ENCODE data around the gene SLIT3. TPM values are rescaled to one million over a fixed set of nuclear protein-coding genes. Genes with fewer than 3 reads are reported as not detected.

The SLIT3 gene
- polyA plus RNA-seq, 6 donors from 2014 or later: not detected

DNA sequence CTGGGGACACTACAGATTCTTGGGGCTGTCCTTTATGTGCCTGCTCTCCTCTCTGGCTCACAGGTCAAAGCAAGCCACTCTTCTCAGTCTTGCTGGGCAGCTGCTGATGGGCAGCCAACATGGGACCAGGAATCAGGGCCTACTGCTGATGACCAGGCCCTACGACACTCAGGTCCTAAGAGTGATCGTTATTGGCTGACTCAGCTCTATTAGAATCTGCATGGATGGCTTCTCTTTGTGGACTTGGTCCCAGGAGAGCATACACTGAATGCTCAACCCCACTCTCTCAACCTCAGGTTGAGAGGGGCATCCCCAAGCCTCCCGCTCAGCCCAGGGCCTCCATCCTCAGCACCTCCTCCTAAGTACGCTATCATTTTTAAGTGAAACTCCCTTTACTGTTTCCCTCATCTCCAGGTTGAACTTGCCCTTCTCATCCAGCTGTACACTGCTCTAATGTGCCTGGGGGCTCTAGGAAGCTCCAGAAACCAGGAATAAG is 471.0 kb downstream of the SLIT3 start:
- Mint-ChIP-seq H3K27me3 (peaks cover 0 to 6% (median 0%) of the 10 kb centered on the region in 3 donors), H3K4me3 (no peak overlapping the region), H3K4me1 (no peaks in the 10 kb centered on the region), H3K9me3 (no peaks in the 10 kb centered on the region), H3K27ac (no peak overlapping the region), H3K36me3 (no peaks in the 10 kb centered on the region)
- no peak for ATAC-seq (ENCODE audit: low read depth in 2 of 2)
- no peak for DNase-seq

DNA sequence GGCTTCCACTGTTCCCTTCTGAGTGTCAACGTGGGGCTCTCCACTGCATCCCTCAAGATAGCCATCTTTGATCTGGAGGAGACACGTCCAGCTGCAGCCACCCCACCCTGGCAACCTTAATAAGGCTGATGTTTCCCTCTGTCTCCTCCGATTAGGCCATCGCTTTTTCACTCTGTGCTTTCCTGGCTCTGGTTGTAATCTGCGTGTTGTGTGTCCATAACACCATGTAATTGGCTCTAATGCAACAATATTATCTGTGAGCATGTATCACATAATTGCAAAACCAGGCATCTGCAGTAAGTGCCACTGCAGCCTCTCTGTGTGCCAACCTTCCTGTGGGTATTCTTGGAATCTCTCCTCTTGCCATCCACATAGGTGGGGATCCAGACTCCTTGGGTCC is 471.9 kb downstream of the SLIT3 start:
- peaks cover 0 to 12% (median 0%) of the 10 kb centered on the region in 3 donors for H3K27me3 Mint-ChIP-seq
- H3K4me1 Mint-ChIP-seq: no peaks in the 10 kb centered on the region
- H3K27ac Mint-ChIP-seq: no peak overlapping the region
- H3K36me3 Mint-ChIP-seq: no peaks in the 10 kb centered on the region
- no peaks in the 10 kb centered on the region for H3K9me3 Mint-ChIP-seq
- ATAC-seq (ENCODE audit: low read depth in 2 of 2): no peak
- H3K4me3 Mint-ChIP-seq: peak overlapping the region in 1 of 8 donors; percentile 23
- no peak for DNase-seq

DNA sequence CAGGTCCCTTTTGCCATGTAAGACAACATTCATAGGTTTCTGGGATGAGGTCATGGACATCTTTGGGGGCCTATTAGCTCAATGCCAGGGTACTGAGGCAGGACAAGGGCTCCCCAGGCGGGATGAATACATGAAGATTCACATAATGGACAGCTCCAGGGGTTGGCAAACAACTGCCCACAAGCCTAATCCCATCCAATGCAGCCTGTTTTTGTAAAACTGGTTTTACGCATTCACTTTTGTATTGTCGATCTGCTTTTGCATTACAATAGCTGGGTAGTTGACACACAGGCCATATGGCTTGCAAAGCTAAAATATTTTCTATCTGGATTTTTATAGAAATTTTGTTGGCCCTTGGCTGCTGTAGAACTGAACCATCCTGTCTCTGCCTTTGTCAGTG is 473.3 kb downstream of the SLIT3 start:
- no peaks in the 10 kb centered on the region for H3K4me1 Mint-ChIP-seq
- DNase-seq (no peak), ATAC-seq (ENCODE audit: low read depth in 2 of 2) (no peak)
- H3K36me3 Mint-ChIP-seq: no peaks in the 10 kb centered on the region
- H3K4me3 Mint-ChIP-seq: no peak overlapping the region
- H3K27me3 Mint-ChIP-seq: peaks cover 0 to 12% (median under 1%) of the 10 kb centered on the region in 3 donors
- no peak overlapping the region for H3K27ac Mint-ChIP-seq
- H3K9me3 Mint-ChIP-seq: no peaks in the 10 kb centered on the region

DNA sequence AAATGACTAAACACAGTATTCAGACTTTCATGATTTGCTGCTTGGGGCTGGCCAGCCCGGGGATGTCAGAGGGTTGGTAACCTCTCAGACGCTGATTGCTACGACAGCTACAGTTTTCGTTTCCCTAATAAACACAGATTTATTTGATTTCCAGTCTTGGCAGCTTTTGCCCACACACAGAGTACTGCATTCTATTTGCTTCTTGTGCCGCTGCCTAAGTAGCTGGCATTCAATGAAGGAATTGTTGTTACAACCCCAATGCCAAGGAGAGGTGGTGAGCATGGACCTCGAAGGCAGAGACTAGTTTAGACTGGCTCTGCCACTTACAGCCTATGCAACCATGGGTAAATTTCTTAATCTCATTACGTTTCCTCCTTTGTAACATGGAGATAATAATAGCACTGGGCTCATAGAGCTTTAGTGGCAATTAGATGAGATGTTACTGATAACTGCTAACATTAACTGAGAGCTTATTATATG is 474.7 kb downstream of the SLIT3 start:
- peaks cover 0 to 9% (median 8%) of the 10 kb centered on the region in 3 donors for H3K27me3 Mint-ChIP-seq
- no peak overlapping the region for H3K27ac Mint-ChIP-seq
- H3K4me1 Mint-ChIP-seq: no peaks in the 10 kb centered on the region
- H3K4me3 Mint-ChIP-seq: no peak overlapping the region
- ATAC-seq (ENCODE audit: low read depth in 2 of 2) (no peak), DNase-seq (no peak)
- H3K36me3 Mint-ChIP-seq: no peaks in the 10 kb centered on the region
- H3K9me3 Mint-ChIP-seq: no peaks in the 10 kb centered on the region

DNA sequence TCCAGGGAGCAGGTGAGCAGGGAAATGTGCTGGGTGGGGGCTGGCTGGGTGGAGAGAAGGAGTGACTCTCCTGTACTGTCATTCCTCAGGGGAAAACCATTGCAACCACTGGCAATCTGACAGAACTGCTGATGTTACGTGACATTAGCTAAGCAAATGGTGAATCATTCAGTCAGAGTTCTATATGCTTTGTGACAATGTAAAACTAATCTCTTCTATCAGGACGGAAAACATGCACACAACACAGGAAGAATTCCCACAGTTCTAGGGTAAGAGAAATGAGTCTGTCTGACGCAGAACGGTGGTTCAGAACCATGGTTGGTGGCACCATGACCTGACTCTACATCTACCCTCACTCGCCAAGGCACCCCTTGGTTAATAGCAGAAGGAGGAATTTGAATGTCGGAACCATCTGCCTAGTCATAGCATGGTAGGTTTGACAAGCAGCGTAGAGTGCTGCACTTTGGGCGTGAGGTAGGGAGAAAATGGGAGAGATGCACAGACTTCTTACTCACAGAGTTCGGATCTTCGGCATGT is 478.1 kb downstream of the SLIT3 start:
- Mint-ChIP-seq H3K36me3 (no peaks in the 10 kb centered on the region), H3K4me3 (no peak overlapping the region), H3K27me3 (peaks cover 0 to 9% (median 8%) of the 10 kb centered on the region in 3 donors), H3K27ac (no peak overlapping the region), H3K4me1 (no peaks in the 10 kb centered on the region), H3K9me3 (no peaks in the 10 kb centered on the region)
- ATAC-seq (ENCODE audit: low read depth in 2 of 2) (no peak), DNase-seq (no peak)

DNA sequence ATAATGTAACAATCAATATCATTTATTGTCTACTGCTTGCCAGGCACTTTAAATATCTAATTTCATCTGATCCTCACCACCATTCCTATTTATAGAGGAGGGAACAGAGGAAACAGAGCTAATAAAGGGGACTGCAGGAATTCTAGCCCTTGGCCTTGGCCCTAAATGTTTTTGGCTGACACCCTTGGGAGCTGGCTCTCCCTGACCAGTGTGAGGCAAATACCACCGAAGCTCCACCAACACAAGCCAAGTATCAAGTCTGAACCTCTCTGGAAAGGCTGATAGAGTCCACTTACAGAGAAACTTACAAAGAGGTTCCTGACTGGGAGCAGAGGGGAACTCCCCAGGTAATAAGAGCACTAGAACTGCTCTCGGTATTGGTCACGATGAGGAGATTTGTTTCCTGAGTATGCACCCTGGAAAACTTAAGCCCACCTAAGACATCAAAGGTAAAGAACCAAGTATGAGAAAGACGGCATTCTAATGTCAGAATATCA is 478.6 kb downstream of the SLIT3 start:
- H3K4me3 Mint-ChIP-seq: no peak overlapping the region
- H3K36me3 Mint-ChIP-seq: no peaks in the 10 kb centered on the region
- peaks cover 0 to 11% (median 8%) of the 10 kb centered on the region in 3 donors for H3K27me3 Mint-ChIP-seq
- no peaks in the 10 kb centered on the region for H3K4me1 Mint-ChIP-seq
- DNase-seq (no peak), ATAC-seq (ENCODE audit: low read depth in 2 of 2) (no peak)
- H3K9me3 Mint-ChIP-seq: no peaks in the 10 kb centered on the region
- H3K27ac Mint-ChIP-seq: no peak overlapping the region

DNA sequence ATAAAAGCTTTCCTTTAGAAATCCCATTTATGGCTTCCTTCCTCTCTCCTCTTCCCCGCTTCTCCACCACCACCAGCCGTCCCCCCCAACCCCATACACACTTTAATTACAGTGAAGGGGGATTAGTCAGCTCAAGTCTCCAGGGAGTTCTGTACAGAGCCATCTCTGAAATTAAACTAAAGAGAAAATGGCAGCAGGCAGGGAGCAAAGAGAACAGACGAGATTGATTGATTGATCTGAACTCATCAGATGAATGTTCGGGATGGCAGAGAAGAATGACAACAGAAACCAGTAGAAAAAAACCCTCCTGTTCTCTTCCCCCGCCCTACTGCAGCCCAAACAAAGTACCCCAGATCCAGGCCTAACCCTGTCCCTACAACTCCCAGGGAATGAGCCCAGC is 480.1 kb downstream of the SLIT3 start:
- no peak overlapping the region for H3K4me3 Mint-ChIP-seq
- H3K9me3 Mint-ChIP-seq: no peaks in the 10 kb centered on the region
- ATAC-seq (ENCODE audit: low read depth in 2 of 2) (no peak), DNase-seq (no peak)
- H3K27ac Mint-ChIP-seq: peak overlapping the region in 1 of 6 donors; percentile 23
- H3K36me3 Mint-ChIP-seq: no peaks in the 10 kb centered on the region
- peaks cover 0 to 11% (median 8%) of the 10 kb centered on the region in 3 donors for H3K27me3 Mint-ChIP-seq
- H3K4me1 Mint-ChIP-seq: no peaks in the 10 kb centered on the region

DNA sequence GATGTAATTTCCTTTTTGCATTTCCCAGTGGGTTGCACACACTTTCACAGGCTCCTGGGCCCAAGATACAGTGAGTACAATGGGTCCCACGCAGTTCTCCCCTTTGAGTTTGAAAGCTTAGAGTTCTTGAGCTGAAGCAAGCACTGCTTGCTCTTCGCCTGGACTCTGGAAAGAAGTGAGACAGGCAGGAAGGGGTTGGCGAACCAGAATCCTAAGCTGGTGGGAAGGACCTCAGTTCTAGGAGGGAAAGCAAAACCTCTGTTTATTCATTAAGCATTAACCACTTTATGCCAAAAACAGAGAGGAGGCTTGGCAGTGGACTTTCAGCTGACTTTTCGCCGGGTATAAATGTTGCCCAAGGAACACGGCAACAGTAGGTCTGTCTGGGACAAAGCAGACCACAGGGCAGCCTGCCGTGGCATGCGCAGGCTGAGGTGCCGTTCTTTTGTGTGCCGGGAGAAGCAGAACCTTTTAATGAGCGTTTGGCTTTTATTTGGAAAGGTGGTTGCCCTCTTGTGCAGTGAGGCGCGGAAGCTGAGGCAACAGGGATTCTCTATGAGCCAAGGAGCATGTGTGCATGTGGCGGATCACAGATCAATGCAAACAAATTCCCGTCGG is 481.8 kb downstream of the SLIT3 start:
- H3K36me3 Mint-ChIP-seq: no peaks in the 10 kb centered on the region
- no peak overlapping the region for H3K4me3 Mint-ChIP-seq
- H3K27ac Mint-ChIP-seq: no peak overlapping the region
- peaks cover 0 to 8% (median 5%) of the 10 kb centered on the region in 3 donors for H3K27me3 Mint-ChIP-seq
- H3K9me3 Mint-ChIP-seq: peaks cover 0 to 3% (median 0%) of the 10 kb centered on the region in 7 donors
- DNase-seq (no peak), ATAC-seq (ENCODE audit: low read depth in 2 of 2) (no peak)
- no peaks in the 10 kb centered on the region for H3K4me1 Mint-ChIP-seq

DNA sequence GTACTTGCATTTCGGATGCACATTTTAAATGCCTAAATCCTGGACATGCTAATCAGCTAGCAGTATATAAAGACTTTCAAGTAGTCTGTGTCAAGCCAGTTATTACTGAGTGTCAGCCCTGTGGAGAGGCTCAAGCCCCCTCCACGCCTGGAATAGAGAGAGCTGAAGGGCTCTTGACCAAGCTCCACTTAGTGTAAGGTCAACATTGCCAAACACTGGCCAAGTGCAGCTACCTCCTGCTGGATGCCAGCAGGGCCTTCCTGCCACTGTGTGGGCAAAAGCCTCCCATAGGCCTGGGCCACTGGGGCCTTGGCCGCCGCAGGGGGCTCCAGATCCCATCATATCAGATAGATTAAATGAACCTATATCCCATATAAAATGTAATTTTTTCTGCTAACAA is 482.4 kb downstream of the SLIT3 start:
- Mint-ChIP-seq H3K27me3 (peaks cover 0 to 8% (median 5%) of the 10 kb centered on the region in 3 donors), H3K9me3 (peaks cover 0 to 3% (median 0%) of the 10 kb centered on the region in 7 donors), H3K4me3 (no peak overlapping the region), H3K4me1 (no peaks in the 10 kb centered on the region), H3K27ac (no peak overlapping the region), H3K36me3 (no peaks in the 10 kb centered on the region)
- DNase-seq (no peak), ATAC-seq (ENCODE audit: low read depth in 2 of 2) (no peak)

DNA sequence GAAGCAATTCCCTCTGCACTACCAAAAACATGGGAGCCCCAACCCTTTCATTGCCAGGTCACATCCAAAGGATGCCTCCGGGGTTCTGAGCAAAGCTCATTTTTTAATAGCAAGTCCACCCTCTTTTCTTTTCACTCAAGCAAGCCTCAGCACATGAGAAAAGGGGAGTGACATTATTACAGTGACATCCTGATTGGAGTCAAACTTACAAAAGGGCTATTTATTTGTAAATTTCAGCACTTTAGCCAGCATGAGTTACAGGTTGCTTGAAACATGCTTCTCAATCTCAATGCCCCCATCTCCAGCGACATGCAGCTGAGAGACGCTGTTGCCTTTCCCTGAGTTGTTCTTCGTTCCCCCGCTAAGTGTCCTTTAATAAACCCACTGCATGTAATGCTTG is 483.3 kb downstream of the SLIT3 start:
- no peak overlapping the region for H3K27ac Mint-ChIP-seq
- H3K4me1 Mint-ChIP-seq: no peaks in the 10 kb centered on the region
- DNase-seq: no peak

DNA sequence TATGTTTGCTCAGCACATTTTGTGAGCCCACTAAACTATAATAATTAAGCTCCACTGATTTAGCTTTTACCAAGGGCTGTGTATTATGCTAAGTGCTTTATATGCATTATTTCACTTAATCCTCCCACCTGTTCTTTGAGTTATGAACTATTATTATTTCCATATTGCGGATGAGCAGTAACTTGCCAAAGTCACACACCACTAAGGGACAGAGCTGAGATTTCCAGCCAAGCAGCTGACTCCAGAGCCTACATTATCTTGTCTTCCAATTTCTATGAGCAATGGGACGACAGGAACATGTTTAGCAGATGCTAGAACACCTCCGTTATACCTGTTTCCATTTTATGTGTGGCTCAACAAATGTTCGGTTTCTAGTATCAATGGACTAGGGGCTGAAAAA is 484.3 kb downstream of the SLIT3 start:
- DNase-seq (no peak), ATAC-seq (ENCODE audit: low read depth in 2 of 2) (no peak)
- Mint-ChIP-seq H3K36me3 (no peaks in the 10 kb centered on the region), H3K4me3 (no peak overlapping the region), H3K4me1 (no peaks in the 10 kb centered on the region), H3K9me3 (peaks cover 0 to 3% (median 0%) of the 10 kb centered on the region in 7 donors), H3K27me3 (peaks cover 0 to 5% (median 0%) of the 10 kb centered on the region in 3 donors), H3K27ac (no peak overlapping the region)

More for the DNA sequence above, 483.3 kb downstream of the SLIT3 start:
- no peak for ATAC-seq (ENCODE audit: low read depth in 2 of 2)
- Mint-ChIP-seq H3K4me3 (no peak overlapping the region), H3K27me3 (peaks cover 0 to 7% (median 5%) of the 10 kb centered on the region in 3 donors), H3K36me3 (no peaks in the 10 kb centered on the region), H3K9me3 (peaks cover 0 to 3% (median 0%) of the 10 kb centered on the region in 7 donors)

DNA sequence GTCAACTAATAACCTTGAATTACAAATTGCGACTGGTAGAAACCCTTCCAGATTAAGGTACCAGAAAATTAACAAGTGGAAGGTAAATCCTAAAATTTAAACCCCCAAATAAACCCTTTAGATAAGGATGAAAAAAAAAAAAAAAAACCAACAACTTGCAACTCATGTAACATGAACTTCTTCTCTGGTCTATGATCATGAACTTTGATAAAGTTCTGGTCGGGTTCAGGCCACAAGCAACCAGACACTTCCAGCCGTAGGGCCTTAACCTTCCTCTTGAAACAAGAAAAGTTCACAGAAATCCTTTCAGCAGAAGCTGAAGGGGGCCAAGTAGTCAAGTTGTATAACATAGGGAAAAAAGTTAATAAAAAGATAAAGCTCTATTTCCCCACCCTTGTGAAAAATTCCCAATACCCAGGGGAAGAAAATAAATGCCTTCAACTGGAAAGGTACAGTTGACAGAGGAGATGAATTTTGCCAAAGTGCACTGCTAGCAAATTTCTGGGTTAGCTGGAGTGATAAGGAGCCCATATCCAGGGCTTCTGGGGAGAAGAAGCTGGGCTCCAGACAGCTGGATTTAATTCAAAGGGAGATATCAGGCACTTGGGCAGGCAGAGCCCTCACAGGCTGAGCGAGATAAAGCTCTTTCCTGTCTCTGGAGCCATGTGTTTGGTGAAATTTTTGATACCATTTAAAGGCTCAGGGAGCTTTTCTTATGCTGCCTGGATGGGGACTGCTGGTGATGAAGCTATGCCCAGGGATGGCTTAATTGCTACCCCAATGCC is 487.6 kb downstream of the SLIT3 start:
- no peak overlapping the region for H3K27ac Mint-ChIP-seq
- no peaks in the 10 kb centered on the region for H3K36me3 Mint-ChIP-seq
- peaks cover 0 to 7% (median 5%) of the 10 kb centered on the region in 3 donors for H3K27me3 Mint-ChIP-seq

DNA sequence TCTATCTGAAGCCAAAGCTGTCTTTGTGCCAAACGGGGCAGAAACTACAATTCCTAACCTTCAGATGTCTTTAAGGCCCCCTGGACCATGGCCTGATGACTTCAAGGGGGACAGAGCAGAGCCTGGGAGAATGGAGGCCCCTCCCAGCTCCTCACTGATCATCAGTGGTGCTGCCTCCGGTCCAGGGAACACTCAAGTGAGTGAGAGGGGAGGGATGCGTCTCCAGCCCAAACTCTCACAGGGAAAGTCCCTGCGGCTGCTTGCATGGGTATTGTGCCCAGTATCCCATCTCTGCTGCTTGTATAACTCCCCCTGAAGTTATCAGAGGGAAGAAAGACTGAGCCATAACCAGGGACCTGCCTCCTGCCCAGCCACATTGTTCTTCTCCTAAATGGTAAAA is 490.3 kb downstream of the SLIT3 start:
- H3K36me3 Mint-ChIP-seq: no peaks in the 10 kb centered on the region

More for the DNA sequence above, 487.6 kb downstream of the SLIT3 start:
- DNase-seq (no peak), ATAC-seq (ENCODE audit: low read depth in 2 of 2) (no peak)
- Mint-ChIP-seq H3K4me3 (no peak overlapping the region), H3K9me3 (peaks cover 0 to 3% (median 0%) of the 10 kb centered on the region in 7 donors), H3K4me1 (no peaks in the 10 kb centered on the region)

More for the DNA sequence above, 490.3 kb downstream of the SLIT3 start:
- no peak overlapping the region for H3K27ac Mint-ChIP-seq
- no peaks in the 10 kb centered on the region for H3K4me1 Mint-ChIP-seq
- peaks cover 0 to 3% (median 0%) of the 10 kb centered on the region in 7 donors for H3K9me3 Mint-ChIP-seq
- H3K27me3 Mint-ChIP-seq: peaks cover 0 to 8% (median 3%) of the 10 kb centered on the region in 3 donors
- DNase-seq (no peak), ATAC-seq (ENCODE audit: low read depth in 2 of 2) (no peak)
- H3K4me3 Mint-ChIP-seq: no peak overlapping the region
